22Rv1 (cell line): Measurements from ENCODE around the gene EPHA6.

Source experiments
- ZFX ChIP-seq: fragments of 450-650 bp; IDR thresholded peaks from 2 replicates; pipeline ENCODE4 v1.6.1; 2017; ENCODE audit warnings: antibody characterized with exemption, borderline replicate concordance
- TF ChIP-seq, protein P1 (sequence below): fragments of 450-650 bp; IDR thresholded peaks from 2 replicates; pipeline ENCODE4 v1.5.1; 2017; ENCODE audit warnings: mild to moderate bottlenecking

- TF ChIP-seq, protein P1, sequence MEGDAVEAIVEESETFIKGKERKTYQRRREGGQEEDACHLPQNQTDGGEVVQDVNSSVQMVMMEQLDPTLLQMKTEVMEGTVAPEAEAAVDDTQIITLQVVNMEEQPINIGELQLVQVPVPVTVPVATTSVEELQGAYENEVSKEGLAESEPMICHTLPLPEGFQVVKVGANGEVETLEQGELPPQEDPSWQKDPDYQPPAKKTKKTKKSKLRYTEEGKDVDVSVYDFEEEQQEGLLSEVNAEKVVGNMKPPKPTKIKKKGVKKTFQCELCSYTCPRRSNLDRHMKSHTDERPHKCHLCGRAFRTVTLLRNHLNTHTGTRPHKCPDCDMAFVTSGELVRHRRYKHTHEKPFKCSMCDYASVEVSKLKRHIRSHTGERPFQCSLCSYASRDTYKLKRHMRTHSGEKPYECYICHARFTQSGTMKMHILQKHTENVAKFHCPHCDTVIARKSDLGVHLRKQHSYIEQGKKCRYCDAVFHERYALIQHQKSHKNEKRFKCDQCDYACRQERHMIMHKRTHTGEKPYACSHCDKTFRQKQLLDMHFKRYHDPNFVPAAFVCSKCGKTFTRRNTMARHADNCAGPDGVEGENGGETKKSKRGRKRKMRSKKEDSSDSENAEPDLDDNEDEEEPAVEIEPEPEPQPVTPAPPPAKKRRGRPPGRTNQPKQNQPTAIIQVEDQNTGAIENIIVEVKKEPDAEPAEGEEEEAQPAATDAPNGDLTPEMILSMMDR: no peak
- TF ChIP-seq ZFX: no peak
These were observed 362.8 kb downstream of the EPHA6 start for GRCh38 chr3:97177242-97177641.
